IMR-90 (cell line): ENCODE results near the gene SLC6A6. TPM values are rescaled to one million over a fixed set of nuclear protein-coding genes. Genes with fewer than 3 reads are reported as not detected.

Experiments used
- ATAC-seq: fragments of 200-7000 bp; cut with Tn5 transposase; 2 replicates; pipeline ENCODE4 v1.9.1; 2020; ENCODE audit warnings: low read depth, mild to moderate bottlenecking, moderate library complexity
- Bru-seq: library from RNA; stranded (reverse); fragments of 400-500 nt; gene quantifications from one replicate; lab custom pipeline; 2021; lab: Mats Ljungman, UMichigan
- BruChase-seq, 2 experiments: library from RNA; stranded (reverse); fragments of 400-500 nt; gene quantifications; one replicate each; lab custom pipeline; 2021; lab: Mats Ljungman, UMichigan
- BruUV-seq: library from RNA; stranded (reverse); fragments of 400-500 nt; replicated peaks from 2 replicates; lab custom pipeline; 2021; lab: Mats Ljungman, UMichigan
- CTCF ChIA-PET: fragments of 300-600 bp; formaldehyde crosslinking; extraction: SDS; loops from one replicate; lab custom pipeline; 2021; ENCODE audit warnings: antibody characterized with exemption; lab: Yijun Ruan, JAX
- POLR2A ChIA-PET: fragments of 300-600 bp; sonication (Branson Sonifier 250); formaldehyde crosslinking; loops from one replicate; lab custom pipeline; 2022; ENCODE audit warnings: antibody characterized with exemption; ENCODE audit not compliant: unreplicated experiment; lab: Charles Lee
- DNase-seq: peaks from one replicate; pipeline ENCODE4 v3.0.0; 2013
- H2AFZ ChIP-seq: replicated peaks from 2 replicates; pipeline ENCODE3; 2013; ENCODE audit warnings: low read length, mild to moderate bottlenecking; ENCODE audit not compliant: poor library complexity
- H2AK5ac ChIP-seq: 2 replicates; pipeline ENCODE4 v1.6.1; 2013; ENCODE audit warnings: low read depth, low read length, inconsistent platforms
- H2AK9ac ChIP-seq: replicated peaks from 2 replicates; pipeline ENCODE3; 2013; ENCODE audit warnings: mild to moderate bottlenecking, low read depth, low read length, moderate library complexity; ENCODE audit not compliant: poor library complexity
- H2BK120ac ChIP-seq: 2 replicates; pipeline ENCODE4 v1.6.1; 2013; ENCODE audit warnings: low read depth, low read length, inconsistent platforms
- H2BK15ac ChIP-seq: 3 replicates; pipeline ENCODE4 v1.6.1; 2013; ENCODE audit warnings: low read depth, low read length, inconsistent platforms
- H2BK20ac ChIP-seq: 2 replicates; pipeline ENCODE4 v1.6.1; 2013; ENCODE audit warnings: low read depth, mild to moderate bottlenecking, inconsistent platforms, low read length, moderate library complexity
- H2BK5ac ChIP-seq: 2 replicates; pipeline ENCODE4 v1.6.1; 2013; ENCODE audit warnings: mild to moderate bottlenecking, low read depth, low read length, inconsistent platforms; ENCODE audit not compliant: poor library complexity, severe bottlenecking
- H3K14ac ChIP-seq: replicated peaks from 2 replicates; pipeline ENCODE4 v1.6.1; 2013; ENCODE audit warnings: low read depth, low read length, inconsistent platforms
- H3K18ac ChIP-seq: 2 replicates; pipeline ENCODE4 v1.6.1; 2013; ENCODE audit warnings: low read depth, low read length, control low read depth
- H3K23ac ChIP-seq: 2 replicates; pipeline ENCODE4 v1.6.1; 2013; ENCODE audit warnings: low read depth, low read length, inconsistent platforms
- H3K27ac ChIP-seq: 2 replicates; pipeline ENCODE4 v1.5.1; 2013; ENCODE audit warnings: mild to moderate bottlenecking, control low read depth, low read length; ENCODE audit not compliant: insufficient read depth
- H3K27me3 ChIP-seq: 2 replicates; pipeline ENCODE4 v1.6.1; 2013; ENCODE audit warnings: low read length; ENCODE audit not compliant: control insufficient read depth, insufficient read depth
- H3K36me3 ChIP-seq: 2 replicates; pipeline ENCODE4 v1.6.1; 2013; ENCODE audit warnings: low read length, mixed read lengths; ENCODE audit not compliant: control insufficient read depth, insufficient read depth
- H3K4ac ChIP-seq: 2 replicates; pipeline ENCODE4 v1.6.1; 2013; ENCODE audit warnings: low read depth, low read length, inconsistent platforms
- H3K4me1 ChIP-seq: 2 replicates; pipeline ENCODE4 v1.6.1; 2013; ENCODE audit warnings: low read length, mixed read lengths; ENCODE audit not compliant: control insufficient read depth, insufficient read depth
- H3K4me2 ChIP-seq: 2 replicates; pipeline ENCODE4 v1.6.1; 2013; ENCODE audit warnings: low read depth, mild to moderate bottlenecking, control low read depth, low read length, moderate library complexity
- H3K4me3 ChIP-seq: 2 replicates; pipeline ENCODE4 v1.5.1; 2013; ENCODE audit warnings: low read depth, mild to moderate bottlenecking, control low read depth, low read length, moderate library complexity; ENCODE audit not compliant: insufficient read depth
- H3K56ac ChIP-seq: 2 replicates; pipeline ENCODE4 v1.6.1; 2013; ENCODE audit warnings: low read length, inconsistent platforms; ENCODE audit not compliant: insufficient read depth; ENCODE audit errors: extremely low read depth
- H3K79me1 ChIP-seq, 2 experiments: 2 replicates each; pipeline ENCODE4 v1.6.1; 2013; ENCODE audit warnings: low read length in 2 of 2, inconsistent platforms in 1 of 2, low read depth in 1 of 2
- H3K9ac ChIP-seq: 2 replicates; pipeline ENCODE4 v1.6.1; 2013; ENCODE audit warnings: low read depth, low read length, control low read depth
- H3K9me1 ChIP-seq: 2 replicates; pipeline ENCODE4 v1.6.1; 2013; ENCODE audit warnings: low read length, inconsistent platforms; ENCODE audit not compliant: insufficient read depth
- H3K9me3 ChIP-seq: 2 replicates; pipeline ENCODE4 v1.6.1; 2013; ENCODE audit warnings: low read length; ENCODE audit not compliant: control insufficient read depth, insufficient read depth
- H4K20me1 ChIP-seq: 2 replicates; pipeline ENCODE4 v1.6.1; 2013; ENCODE audit warnings: low read length, inconsistent platforms; ENCODE audit not compliant: insufficient read depth
- H4K5ac ChIP-seq: 2 replicates; pipeline ENCODE4 v1.6.1; 2013; ENCODE audit warnings: mild to moderate bottlenecking, low read depth, low read length, control low read depth
- H4K8ac ChIP-seq, 2 experiments: 2 replicates each; pipeline ENCODE4 v1.6.1; 2013; ENCODE audit warnings: low read depth in 2 of 2, low read length in 2 of 2, control low read depth in 1 of 2, inconsistent platforms in 1 of 2
- H4K91ac ChIP-seq: 2 replicates; pipeline ENCODE4 v1.6.1; 2013; ENCODE audit warnings: low read depth, low read length, inconsistent platforms; ENCODE audit not compliant: insufficient read depth
- CEBPB ChIP-seq: IDR thresholded peaks from 2 replicates; pipeline ENCODE4 v1.6.1; 2012; ENCODE audit warnings: low read depth, low read length, improper control_type of control experiment
- CHD1 ChIP-seq: IDR thresholded peaks from 2 replicates; pipeline ENCODE4 v1.6.1; 2012; ENCODE audit warnings: low read depth, low read length, improper control_type of control experiment
- CTCF ChIP-seq: conservative IDR thresholded peaks from 2 replicates; pipeline ENCODE4 v1.5.1; 2012; ENCODE audit warnings: mild to moderate bottlenecking, low read depth, low read length, improper control_type of control experiment
- ELK1 ChIP-seq: fragments of 150-350 bp; IDR thresholded peaks from 2 replicates; pipeline ENCODE4 v1.6.1; 2016; ENCODE audit warnings: low read depth, mild to moderate bottlenecking, low read length, moderate library complexity, borderline replicate concordance
- FOS ChIP-seq: fragments of 150-350 bp; IDR thresholded peaks from 2 replicates; pipeline ENCODE4 v1.6.1; 2016; ENCODE audit warnings: low read depth, low read length
- MAFK ChIP-seq: IDR thresholded peaks from 2 replicates; pipeline ENCODE4 v1.6.1; 2012; ENCODE audit warnings: low read depth, low read length, improper control_type of control experiment
- MAZ ChIP-seq: IDR thresholded peaks from 2 replicates; pipeline ENCODE4 v1.6.1; 2012; ENCODE audit warnings: low read depth, mild to moderate bottlenecking, low read length, improper control_type of control experiment, moderate library complexity, borderline replicate concordance
- MXI1 ChIP-seq: IDR thresholded peaks from 2 replicates; pipeline ENCODE4 v1.6.1; 2012; ENCODE audit warnings: low read depth, mild to moderate bottlenecking, low read length, moderate library complexity, borderline replicate concordance
- NFE2L2 ChIP-seq: fragments of 150-350 bp; IDR thresholded peaks from 2 replicates; pipeline ENCODE4 v1.6.1; 2016; ENCODE audit warnings: low read depth, mild to moderate bottlenecking, low read length
- RAD21 ChIP-seq: IDR thresholded peaks from 2 replicates; pipeline ENCODE4 v1.6.1; 2012; ENCODE audit warnings: low read length, improper control_type of control experiment
- RCOR1 ChIP-seq: IDR thresholded peaks from 2 replicates; pipeline ENCODE4 v1.6.1; 2012; ENCODE audit warnings: mild to moderate bottlenecking, low read length, improper control_type of control experiment; ENCODE audit not compliant: insufficient replicate concordance
- WGBS, 2 experiments: methylation state at CpG; one replicate each; pipeline versions ENCODE4 v1.1.5 to v1.1.7; 2013; ENCODE audit warnings: missing lambda C conversion rate in 2 of 2; ENCODE audit not compliant: insufficient read length in 1 of 2; ENCODE audit errors: extremely low coverage in 2 of 2; 5-methylcytosine and 5-hydroxymethylcytosine counted together
- dilution Hi-C: fragments of 300-500 bp; cut with HindIII; formaldehyde crosslinking; loops from one replicate; pipeline ENCODE4 v1.14.3; 2018; ENCODE audit warnings: low sequenced_read_pairs; ENCODE audit not compliant: unreplicated experiment
- in situ Hi-C: fragments of 300-500 bp; cut with MboI; formaldehyde crosslinking; loops from 3 replicates; pipeline ENCODE4 v1.14.3; 2019; ENCODE audit warnings: low sequenced_read_pairs, inconsistent platforms, mixed read lengths
- intact Hi-C: fragments of 100-400 bp; cut with micrococcal nuclease; formaldehyde crosslinking; loops from 2 replicates; pipeline ENCODE4 v1.10.0; 2022
- long read RNA-seq: library from polyadenylated mRNA; unstranded; transcript quantifications from one replicate; pipeline ENCODE4 v2.0.0, GENCODE V29; 2021; ENCODE audit not compliant: unreplicated experiment
- polyA plus RNA-seq, 3 experiments: library from polyadenylated mRNA; depleted of rRNA; stranded (reverse); fragments of >200 nt; gene quantifications; 2 replicates each; pipeline ENCODE4 v1.2.3, GENCODE V29; 2012; ENCODE audit warnings: low replicate concordance in 1 of 3
- total RNA-seq: library from RNA; depleted of rRNA; stranded (reverse); fragments of >200 nt; gene quantifications from 2 replicates; pipeline ENCODE4 v1.2.3, GENCODE V29; 2012; rRNA removed

Gene SLC6A6
- total RNA-seq, result 29.9 and 32.5 TPM in 2 replicates
- 39.3 and 39.4 TPM in 2 replicates for polyA plus RNA-seq (2012; rRNA removed)
- 14.9 and 24.2 TPM in 2 replicates for polyA plus RNA-seq (2012; cell fraction: cytosol; rRNA removed)
- polyA plus RNA-seq (2012; cell fraction: nucleus; rRNA removed; ENCODE audit: low replicate concordance), result 70.6 and 99.2 TPM in 2 replicates
- percentile 85 among the genes with signal in this experiment for Bru-seq, nascent RNA
- percentile 84 among the genes with signal in this experiment for BruChase-seq, experiment 1, labeled RNA remaining after a 6-hour chase
- percentile 87 among the genes with signal in this experiment for BruChase-seq, experiment 2, labeled RNA remaining after a 2-hour chase
- long read RNA-seq, full-length matches to known transcripts, result 2 of 26 reads
- long read RNA-seq, partial matches to known transcripts, result 4 of 26 reads
- long read RNA-seq, other reads (novel, unspliced or antisense), result 20 of 26 reads

- peak within 1 kb of the TSS; percentile 59 for H4K5ac ChIP-seq
- in situ Hi-C loops, result no loop called here
- TF ChIP-seq CEBPB, result no peak
- no peak for TF ChIP-seq NFE2L2
- TF ChIP-seq CHD1, result no peak
- peak; percentile 43; the same call in 1 of the 2 replicates for TF ChIP-seq MAZ
- TF ChIP-seq FOS, result no peak
- TF ChIP-seq RAD21, result peak; percentile 39
- no peak; the same call in 1 of the 2 replicates for TF ChIP-seq MXI1
- peak; percentile 36 for TF ChIP-seq CTCF
- TF ChIP-seq ELK1, result no peak
- TF ChIP-seq MAFK, result no peak
- no peak for TF ChIP-seq RCOR1
Observed at GRCh38 chr3:14402304-14402811, at the start of gene SLC6A6. TSS of gene SLC6A6 (plus strand) at chr3:14402606. CDS start at chr3:14443635, 41,029 bp downstream.

More at GRCh38 chr3:14402304-14402811, at the start of gene SLC6A6:
- Histone ChIP-seq H2AK9ac (peak within 1 kb of the TSS; percentile 95), H2AK5ac (peak within 1 kb of the TSS; percentile 84), H3K14ac (peak within 1 kb of the TSS; percentile 88), H4K20me1 (peaks cover 35% of the 10 kb centered on the region), H3K18ac (peak within 1 kb of the TSS; percentile 70), H4K91ac (peak within 1 kb of the TSS; percentile 93), H3K27me3 (no peaks in the 10 kb centered on the region), H2BK5ac (peak within 1 kb of the TSS; percentile 66), H4K8ac (peak within 1 kb of the TSS; percentile 29 to 64; a peak in 2 of 4 replicates), H3K4me3 (peak within 1 kb of the TSS; percentile 73), H3K4ac (peak within 1 kb of the TSS; percentile 78), H3K4me2 (peak within 1 kb of the TSS; percentile 86), H2BK120ac (peak within 1 kb of the TSS; percentile 58; the same call in 1 of the 2 replicates), H2BK20ac (peak within 1 kb of the TSS; percentile 6; the same call in 1 of the 2 replicates), H3K27ac (peak within 1 kb of the TSS; percentile 80), H3K36me3 (peaks cover 2% of the 10 kb centered on the region), H2BK15ac (peak within 1 kb of the TSS; percentile 55; the same call in 2 of the 3 replicates), H3K9me1 (peaks cover 21% of the 10 kb centered on the region), H2AFZ (peak within 1 kb of the TSS; percentile 90), H3K79me1 (peaks cover 22 to 39% of the 10 kb centered on the region in 2 experiments), H3K4me1 (peaks cover 19% of the 10 kb centered on the region), H3K9ac (peak within 1 kb of the TSS; percentile 90), H3K9me3 (no peaks in the 10 kb centered on the region), H3K56ac (peak within 1 kb of the TSS; percentile 78), H3K23ac (peak within 1 kb of the TSS; percentile 90)
- ChIA-PET POLR2A (interaction anchor here (0.6 kb wide), 5 partner anchors 23 to 1658 kb away, joined by 3 to 6 read pairs (median 4); no protein-coding TSS in a partner anchor), CTCF (interaction anchor here (0.6 to 0.7 kb wide), 2 partner anchors 44 to 57 kb away, joined by 3 read pairs; no protein-coding TSS in a partner anchor)
- WGBS, 2 experiments, result 0% methylated on average over 13 of the region's 59 CpGs; no CpG with 5 or more reads in 1 of the 2 experiments
- DNase-seq (peak; percentile 93), ATAC-seq (peak; percentile 84)
- BruUV-seq, result no TSS peak
- dilution Hi-C loops, result no loop called here
- intact Hi-C loops, result loop anchor here (2.0 kb wide), 3 partner anchors 50 to 142 kb away; no protein-coding TSS in a partner anchor
